HG02884 (cell line): ENCODE results near the gene PTAFR.

Source experiments
- ATAC-seq: cut with Tn5 transposase; IDR thresholded peaks from one replicate; pipeline ENCODE4 v1.9.1; 2021; ENCODE audit warnings: mild to moderate bottlenecking, moderate library complexity; ENCODE audit not compliant: unreplicated experiment

Gene PTAFR

GRCh38 chr1:28122183-28122582 is 54.3 kb downstream of the PTAFR start:
- ATAC-seq: no peak

DNA sequence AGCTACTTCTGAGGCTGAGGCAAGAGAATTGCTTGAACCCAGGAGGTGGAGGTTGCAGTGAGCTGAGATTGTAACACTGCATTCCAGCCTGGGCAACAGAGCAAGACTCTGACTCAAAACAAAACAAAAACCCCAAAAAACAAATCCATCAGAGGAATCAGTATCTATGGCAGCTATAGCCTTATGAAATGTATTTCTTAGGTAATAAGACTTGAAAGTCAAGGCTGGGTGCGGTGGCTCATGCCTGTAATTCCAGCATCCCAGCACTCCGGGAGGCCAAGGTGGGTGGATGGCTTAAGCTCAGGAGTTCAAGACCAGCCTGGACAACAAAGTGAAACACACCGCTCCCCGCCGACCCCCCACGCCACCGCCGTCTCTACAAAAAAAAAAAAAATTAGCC is 56.9 kb downstream of the PTAFR start:
- ATAC-seq: no peak

GRCh38 chr1:28118640-28119307 is 57.7 kb downstream of the PTAFR start:
- ATAC-seq: no peak

DNA sequence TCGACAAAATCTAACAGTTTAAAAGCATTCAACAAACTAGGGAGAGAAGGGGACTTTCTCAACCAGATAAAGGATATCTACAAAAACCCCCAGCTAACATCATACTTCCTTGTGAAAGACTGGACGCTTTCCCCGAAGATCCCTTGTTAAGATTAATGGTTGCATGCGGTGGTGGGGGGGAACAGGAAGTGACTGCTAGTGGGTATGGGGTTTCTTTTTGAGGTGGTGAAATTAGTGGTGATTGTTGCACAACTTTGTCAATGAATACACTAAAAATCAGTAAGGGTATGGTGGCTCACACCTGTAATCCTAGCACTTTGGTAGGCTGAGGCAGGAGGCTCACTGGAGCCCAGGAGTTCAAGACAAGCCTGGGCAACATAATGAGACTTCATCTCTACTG is 61.2 kb downstream of the PTAFR start:
- no peak for ATAC-seq

- ATAC-seq: no peak
These were observed 61.6 kb downstream of the PTAFR start for GRCh38 chr1:28114844-28115243.

GRCh38 chr1:28113242-28113572 is 63.3 kb downstream of the PTAFR start:
- no peak for ATAC-seq

GRCh38 chr1:28112388-28113241 is 63.9 kb downstream of the PTAFR start:
- no peak for ATAC-seq

DNA sequence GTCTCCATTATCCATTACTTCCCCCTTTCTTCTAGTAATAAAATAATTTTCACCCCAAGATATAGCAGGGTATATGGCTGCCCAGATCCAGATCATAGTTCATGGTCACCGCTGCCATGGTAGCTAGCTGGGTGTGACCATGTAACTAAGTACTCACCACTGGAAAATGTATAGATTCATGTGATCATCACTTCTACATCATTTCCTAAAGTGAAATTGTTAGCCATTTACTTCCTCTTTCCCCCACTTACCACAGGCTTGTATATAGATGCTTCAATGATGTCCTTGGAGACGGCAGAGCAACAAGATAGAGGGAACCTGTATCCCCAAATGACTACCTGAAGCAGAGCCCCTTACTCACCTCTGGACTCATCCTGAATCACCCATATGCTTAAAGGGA is 65.3 kb downstream of the PTAFR start:
- ATAC-seq: no peak

GRCh38 chr1:28110555-28110954 is 65.9 kb downstream of the PTAFR start:
- no peak for ATAC-seq

- no peak for ATAC-seq
These were observed 66.9 kb downstream of the PTAFR start for GRCh38 chr1:28109639-28110038.

- no peak for ATAC-seq
These were observed 68.5 kb downstream of the PTAFR start for GRCh38 chr1:28108001-28108400.

DNA sequence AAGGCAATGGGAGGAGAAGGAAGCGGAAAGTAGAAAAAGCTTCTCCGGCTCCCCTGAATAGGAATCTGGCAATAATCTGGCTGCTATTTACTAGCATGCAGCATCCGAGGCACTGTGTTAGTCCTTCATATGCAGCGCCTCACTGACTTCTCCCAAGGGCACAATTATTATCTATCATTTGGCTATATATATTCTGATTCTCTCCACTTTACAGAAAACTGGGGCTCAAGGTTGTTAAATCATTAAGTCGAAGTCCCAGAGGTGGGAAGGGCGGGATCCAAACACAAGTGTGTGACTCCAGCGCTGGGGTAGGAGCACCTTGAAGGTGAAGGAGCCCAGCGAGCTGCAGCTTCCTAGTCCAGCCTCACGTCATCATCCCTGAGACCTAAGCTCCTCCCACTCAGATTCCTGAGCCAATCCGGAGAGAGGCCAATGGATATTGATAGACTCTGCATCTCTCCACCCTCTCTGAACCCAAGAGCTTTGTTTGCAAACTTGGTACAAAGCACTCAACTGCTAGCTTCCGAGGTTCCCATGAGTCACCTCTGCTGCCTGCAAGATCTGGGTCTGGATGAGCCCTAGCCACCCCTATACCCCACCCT is 71.5 kb downstream of the PTAFR start:
- ATAC-seq: no peak

DNA sequence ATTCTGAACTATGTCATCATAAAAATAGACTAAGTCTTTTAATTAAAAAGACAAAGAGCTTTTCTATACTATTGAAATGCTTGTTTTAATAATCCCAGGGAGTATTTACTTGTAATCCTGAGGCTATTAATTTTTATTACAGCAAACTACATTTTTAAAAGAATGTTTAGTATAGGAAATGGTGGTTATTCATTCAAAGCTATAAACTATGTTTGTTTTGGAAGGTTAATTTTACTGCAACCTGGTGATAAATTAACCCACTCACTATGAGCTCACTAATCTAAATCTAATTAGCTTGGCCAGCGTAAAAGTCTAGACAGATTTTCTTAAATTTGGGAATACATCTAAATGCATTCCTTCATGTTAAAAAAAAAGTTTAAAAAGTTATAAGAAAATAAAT is 74.3 kb downstream of the PTAFR start:
- ATAC-seq: no peak

GRCh38 chr1:28099050-28099769 is 77.3 kb downstream of the PTAFR start:
- ATAC-seq: no peak
